Measurements from ENCODE around the gene LRRC26. TPM values are rescaled to one million over a fixed set of nuclear protein-coding genes. Genes with fewer than 3 reads are reported as not detected.

LRRC26 gene
- total and polyA plus RNA-seq, 2 of the 13 experiments (the other 11 are each of a cell fraction or from before 2014, with no cell fraction given), result not detected

- intact Hi-C loops (cut with micrococcal nuclease; ENCODE audit: unreplicated experiment) (no loop called here), in situ Hi-C loops (cut with HindIII; ENCODE audit: extremely low pct_ligation_motif_present, low pct_unique_long_range_greater_than_20kb) (no loop called here)
- no peak for DNase-seq (ENCODE audit: low spot score)
- Histone ChIP-seq H2AFZ (ENCODE audit: low read length) (no peak overlapping the region), H3K9me3 (ENCODE audit: low read length) (no peaks in the 10 kb centered on the region), H4K20me1 (ENCODE audit: insufficient read depth, low read length) (no peaks in the 10 kb centered on the region), H3K4me2 (ENCODE audit: low read depth, low read length) (no peak overlapping the region), H3K79me2 (ENCODE audit: insufficient read depth, low read length) (no peaks in the 10 kb centered on the region), H3K4me1 (ENCODE audit: insufficient read depth, low read length) (no peaks in the 10 kb centered on the region), H3K27me3 (ENCODE audit: control insufficient read depth in 1 of 2, insufficient read depth in 2 of 2, low read length in 2 of 2) (peaks cover 27 to 59% of the 10 kb centered on the region in 2 experiments), H3K4me3 (replicated peaks in 1 of 3; ENCODE audit: insufficient read depth in 1 of 3, low read depth in 2 of 3, low read length in 3 of 3) (no peak overlapping the region), H3K36me3 (replicated peaks in 1 of 2; ENCODE audit: control insufficient read depth in 1 of 2, insufficient read depth in 2 of 2, low read length in 2 of 2) (no peaks in the 10 kb centered on the region), H3K27ac (ENCODE audit: extremely low read length, insufficient read depth, low read length) (no peak overlapping the region), H3K9ac (ENCODE audit: insufficient read depth, low read depth, low read length) (no peak overlapping the region)
- TF ChIP-seq GMEB1 (CRISPR knock-in tag; IDR thresholded peaks at IDR 0.05; ENCODE audit: borderline replicate concordance) (no peak), POLR2G (IDR thresholded peaks at IDR 0.05; ENCODE audit: low read depth, low read length) (no peak), ZNF614 (CRISPR knock-in tag; IDR thresholded peaks at IDR 0.05; ENCODE audit: borderline replicate concordance) (no peak), TSC22D2 (CRISPR knock-in tag; IDR thresholded peaks at IDR 0.05; ENCODE audit: borderline replicate concordance) (no peak)
- TF ChIP-seq, protein P1, sequence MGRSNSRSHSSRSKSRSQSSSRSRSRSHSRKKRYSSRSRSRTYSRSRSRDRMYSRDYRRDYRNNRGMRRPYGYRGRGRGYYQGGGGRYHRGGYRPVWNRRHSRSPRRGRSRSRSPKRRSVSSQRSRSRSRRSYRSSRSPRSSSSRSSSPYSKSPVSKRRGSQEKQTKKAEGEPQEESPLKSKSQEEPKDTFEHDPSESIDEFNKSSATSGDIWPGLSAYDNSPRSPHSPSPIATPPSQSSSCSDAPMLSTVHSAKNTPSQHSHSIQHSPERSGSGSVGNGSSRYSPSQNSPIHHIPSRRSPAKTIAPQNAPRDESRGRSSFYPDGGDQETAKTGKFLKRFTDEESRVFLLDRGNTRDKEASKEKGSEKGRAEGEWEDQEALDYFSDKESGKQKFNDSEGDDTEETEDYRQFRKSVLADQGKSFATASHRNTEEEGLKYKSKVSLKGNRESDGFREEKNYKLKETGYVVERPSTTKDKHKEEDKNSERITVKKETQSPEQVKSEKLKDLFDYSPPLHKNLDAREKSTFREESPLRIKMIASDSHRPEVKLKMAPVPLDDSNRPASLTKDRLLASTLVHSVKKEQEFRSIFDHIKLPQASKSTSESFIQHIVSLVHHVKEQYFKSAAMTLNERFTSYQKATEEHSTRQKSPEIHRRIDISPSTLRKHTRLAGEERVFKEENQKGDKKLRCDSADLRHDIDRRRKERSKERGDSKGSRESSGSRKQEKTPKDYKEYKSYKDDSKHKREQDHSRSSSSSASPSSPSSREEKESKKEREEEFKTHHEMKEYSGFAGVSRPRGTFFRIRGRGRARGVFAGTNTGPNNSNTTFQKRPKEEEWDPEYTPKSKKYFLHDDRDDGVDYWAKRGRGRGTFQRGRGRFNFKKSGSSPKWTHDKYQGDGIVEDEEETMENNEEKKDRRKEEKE (IDR thresholded peaks at IDR 0.05), result no peak
- TF ChIP-seq, protein P2, sequence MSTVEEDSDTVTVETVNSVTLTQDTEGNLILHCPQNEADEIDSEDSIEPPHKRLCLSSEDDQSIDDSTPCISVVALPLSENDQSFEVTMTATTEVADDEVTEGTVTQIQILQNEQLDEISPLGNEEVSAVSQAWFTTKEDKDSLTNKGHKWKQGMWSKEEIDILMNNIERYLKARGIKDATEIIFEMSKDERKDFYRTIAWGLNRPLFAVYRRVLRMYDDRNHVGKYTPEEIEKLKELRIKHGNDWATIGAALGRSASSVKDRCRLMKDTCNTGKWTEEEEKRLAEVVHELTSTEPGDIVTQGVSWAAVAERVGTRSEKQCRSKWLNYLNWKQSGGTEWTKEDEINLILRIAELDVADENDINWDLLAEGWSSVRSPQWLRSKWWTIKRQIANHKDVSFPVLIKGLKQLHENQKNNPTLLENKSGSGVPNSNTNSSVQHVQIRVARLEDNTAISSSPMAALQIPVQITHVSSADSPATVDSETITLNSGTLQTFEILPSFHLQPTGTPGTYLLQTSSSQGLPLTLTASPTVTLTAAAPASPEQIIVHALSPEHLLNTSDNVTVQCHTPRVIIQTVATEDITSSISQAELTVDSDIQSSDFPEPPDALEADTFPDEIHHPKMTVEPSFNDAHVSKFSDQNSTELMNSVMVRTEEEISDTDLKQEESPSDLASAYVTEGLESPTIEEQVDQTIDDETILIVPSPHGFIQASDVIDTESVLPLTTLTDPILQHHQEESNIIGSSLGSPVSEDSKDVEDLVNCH (CRISPR knock-in tag; IDR thresholded peaks at IDR 0.05), result no peak
- CTCF ChIA-PET (ENCODE audit: low intra/inter-chr PET ratio, low total read pairs), result no interaction called here
- BruUV-seq (replicated peaks), result no TSS peak
- POLR2A ChIA-PET, result interaction anchor here (1.7 to 3.3 kb wide), 2 partner anchors 7 to 14 kb away, joined by 8 to 11 read pairs; no protein-coding TSS in a partner anchor
- ATAC-seq, result no peak
- WGBS (ENCODE audit: low lambda C conversion rate), result 31% methylated on average over 14 of the region's 23 CpGs
- FAIRE-seq, result no peak
Observed at GRCh38 chr9:137136881-137137607, 32.8 kb downstream of the LRRC26 start.

Data from HepG2 (cell line).